Endodermal cell (in vitro differentiated cells): ENCODE results near the gene SAFB2. TPM values are rescaled to one million over a fixed set of nuclear protein-coding genes. Genes with fewer than 3 reads are reported as not detected.

Experiments used
- DNase-seq: peaks from one replicate; pipeline ENCODE4 v3.0.0-alpha.2; 2017
- H3K27ac ChIP-seq: 2 replicates; pipeline ENCODE4 v1.5.1; 2013; ENCODE audit warnings: mild to moderate bottlenecking, low read depth, low read length, moderate library complexity
- H3K27me3 ChIP-seq: 2 replicates; pipeline ENCODE4 v1.6.1; 2013; ENCODE audit warnings: mild to moderate bottlenecking, low read length, moderate library complexity; ENCODE audit not compliant: insufficient read depth, control insufficient read depth, poor library complexity, severe bottlenecking
- H3K36me3 ChIP-seq: 2 replicates; pipeline ENCODE4 v1.7.0; 2013; ENCODE audit warnings: mild to moderate bottlenecking, low read length, moderate library complexity; ENCODE audit not compliant: control insufficient read depth, insufficient read depth
- H3K4me1 ChIP-seq: one replicate; pipeline ENCODE4 v1.7.0; 2013; ENCODE audit warnings: low read length; ENCODE audit not compliant: control insufficient read depth, insufficient read depth
- H3K4me3 ChIP-seq: 2 replicates; pipeline ENCODE4 v1.5.1; 2013; ENCODE audit warnings: mild to moderate bottlenecking, low read length, moderate library complexity
- H3K9ac ChIP-seq: 2 replicates; pipeline ENCODE4 v1.6.1; 2013; ENCODE audit warnings: mild to moderate bottlenecking, low read length, moderate library complexity; ENCODE audit not compliant: poor library complexity, severe bottlenecking; ENCODE audit errors: extremely low read depth
- H3K9me3 ChIP-seq: 2 replicates; pipeline ENCODE4 v1.6.1; 2013; ENCODE audit warnings: mild to moderate bottlenecking, low read length, moderate library complexity; ENCODE audit not compliant: control insufficient read depth
- H3K27ac Mint-ChIP-seq: 2 replicates; pipeline ENCODE4 v1.8.0; 2020; ENCODE audit warnings: mixed read lengths
- H3K27me3 Mint-ChIP-seq: 2 replicates; pipeline ENCODE4 v1.8.0; 2021; ENCODE audit warnings: mild to moderate bottlenecking, mixed read lengths; ENCODE audit not compliant: insufficient read depth
- H3K36me3 Mint-ChIP-seq: 2 replicates; pipeline ENCODE4 v1.8.0; 2020; ENCODE audit warnings: low read depth, mixed read lengths
- H3K4me1 Mint-ChIP-seq: 2 replicates; pipeline ENCODE4 v1.8.0; 2020; ENCODE audit warnings: mixed read lengths
- H3K4me3 Mint-ChIP-seq: 2 replicates; pipeline ENCODE4 v1.8.0; 2020; ENCODE audit warnings: mild to moderate bottlenecking, moderate library complexity, mixed read lengths
- H3K9me3 Mint-ChIP-seq: 2 replicates; pipeline ENCODE4 v1.8.0; 2020; ENCODE audit warnings: mild to moderate bottlenecking, mixed read lengths
- CTCF ChIP-seq: fragments of 200-600 bp; sonication (generic); conservative IDR thresholded peaks from 2 replicates; pipeline ENCODE4 v1.5.0; 2021; ENCODE audit warnings: antibody characterized with exemption, mild to moderate bottlenecking
- WGBS, 2 experiments: methylation state at CpG; one replicate each; pipeline versions ENCODE4 v1.1.5 to v1.1.7; 2013; ENCODE audit warnings: missing lambda C conversion rate in 2 of 2, mixed read lengths in 1 of 2; ENCODE audit not compliant: insufficient coverage in 1 of 2, insufficient read length in 1 of 2; 5-methylcytosine and 5-hydroxymethylcytosine counted together
- total RNA-seq, 2 donors: library from RNA; stranded (reverse); fragmentation: NEBNext Ultra II Directional in 1 of 2; extraction: Animal tissue kit (Norgen Biotek cat#: 25700) in 1 of 2; gene quantifications; 2 replicates in 1 of 2; 3 replicates in 1 of 2; pipeline ENCODE4 v1.2.1, GENCODE V29; 2021

Gene SAFB2
- total RNA-seq, 2 donors from 2014 or later = 69.2 to 74.6 TPM

GRCh38 chr19:5651361-5651760 lies 28.8 kb upstream of the SAFB2 start:
- Histone ChIP-seq H3K4me3 (no peak overlapping the region), H3K27me3 (no peaks in the 10 kb centered on the region), H3K36me3 (peaks cover 91% of the 10 kb centered on the region), H3K9me3 (no peaks in the 10 kb centered on the region), H3K9ac (no peak overlapping the region), H3K27ac (no peak overlapping the region), H3K4me1 (no peaks in the 10 kb centered on the region)
- H3K27me3 Mint-ChIP-seq = no peaks in the 10 kb centered on the region
- H3K9me3 Mint-ChIP-seq = no peaks in the 10 kb centered on the region
- H3K4me3 Mint-ChIP-seq = no peak overlapping the region
- peaks cover 80% of the 10 kb centered on the region for H3K36me3 Mint-ChIP-seq
- H3K4me1 Mint-ChIP-seq = no peaks in the 10 kb centered on the region
- TF ChIP-seq CTCF = peak; percentile 48
- no peak overlapping the region for H3K27ac Mint-ChIP-seq
- 94 to 95% methylated on average over 3 to 5 of the region's 5 CpGs for WGBS, 2 experiments
- no peak for DNase-seq

- Histone ChIP-seq H3K4me3 (no peak overlapping the region), H3K27me3 (no peaks in the 10 kb centered on the region), H3K9me3 (no peaks in the 10 kb centered on the region), H3K36me3 (peaks cover 92% of the 10 kb centered on the region), H3K4me1 (no peaks in the 10 kb centered on the region), H3K27ac (no peak overlapping the region), H3K9ac (no peak overlapping the region)
- Mint-ChIP-seq H3K27ac (no peak overlapping the region), H3K36me3 (peaks cover 87% of the 10 kb centered on the region), H3K4me1 (no peaks in the 10 kb centered on the region), H3K4me3 (no peak overlapping the region), H3K9me3 (no peaks in the 10 kb centered on the region), H3K27me3 (no peaks in the 10 kb centered on the region)
- no peak for TF ChIP-seq CTCF
- 93 to 94% methylated on average over 2 to 3 of the region's 11 CpGs for WGBS, 2 experiments
- DNase-seq = no peak
Observed at GRCh38 chr19:5648464-5648863, 25.9 kb upstream of the SAFB2 start.

GRCh38 chr19:5646703-5647102 lies 24.1 kb upstream of the SAFB2 start:
- 90 to 98% methylated on average over 4 of the region's 4 CpGs for WGBS, 2 experiments
- Histone ChIP-seq H3K36me3 (peaks cover 90% of the 10 kb centered on the region), H3K9me3 (no peaks in the 10 kb centered on the region), H3K27ac (no peak overlapping the region), H3K9ac (no peak overlapping the region), H3K27me3 (no peaks in the 10 kb centered on the region), H3K4me3 (no peak overlapping the region), H3K4me1 (no peaks in the 10 kb centered on the region)
- DNase-seq = no peak
- H3K36me3 Mint-ChIP-seq = peaks cover 89% of the 10 kb centered on the region
- no peaks in the 10 kb centered on the region for H3K27me3 Mint-ChIP-seq
- H3K9me3 Mint-ChIP-seq = no peaks in the 10 kb centered on the region
- H3K27ac Mint-ChIP-seq = peak overlapping the region; percentile 45
- no peak overlapping the region for H3K4me3 Mint-ChIP-seq
- no peak for TF ChIP-seq CTCF
- peaks cover 1% of the 10 kb centered on the region for H3K4me1 Mint-ChIP-seq
